ENCODE results near the gene GK.

GRCh38 chrX:30714138-30714537 lies 60.9 kb downstream of the GK start:
- TF ChIP-seq CTCF (IDR thresholded peaks at IDR 0.05; ENCODE audit: extremely low read depth in 1 of 2, insufficient read depth in 1 of 2, low read depth in 1 of 2, low read length in 2 of 2) (no peak), EZH2 (IDR thresholded peaks at IDR 0.05; ENCODE audit: borderline replicate concordance, low read depth, low read length, severe bottlenecking) (no peak), POLR2A (IDR thresholded peaks at IDR 0.05; ENCODE audit: low read depth, low read length) (no peak), MAX (IDR thresholded peaks at IDR 0.05; ENCODE audit: insufficient read depth, insufficient read length) (no peak)
